Embryonic facial prominence (tissue), 1 donor: ENCODE data around the gene CLDN14.
"Not testable (repeated sequence)": the region's sequence is repeated elsewhere in the genome, so short reads cannot be mapped to it uniquely, and the experiment has no call there.

ENCODE experiments used
- DNase-seq: peaks from one replicate; pipeline ENCODE4 v3.0.0-alpha.2; 2016; ENCODE audit errors: extremely low spot score

CLDN14 gene

GRCh38 chr21:36501589-36501892, 21.6 kb upstream of the CLDN14 start:
- DNase-seq = no peak

GRCh38 chr21:36499578-36500471, 19.9 kb upstream of the CLDN14 start:
- DNase-seq = no peak

- DNase-seq = no peak
These were observed 14.6 kb upstream of the CLDN14 start for GRCh38 chr21:36494557-36494956.

- peak; percentile 51 for DNase-seq
These were observed 11.4 kb upstream of the CLDN14 start for GRCh38 chr21:36491209-36491910.

- no peak for DNase-seq
These were observed 9.8 kb upstream of the CLDN14 start for GRCh38 chr21:36489776-36490165.

GRCh38 chr21:36489103-36489775, 9.3 kb upstream of the CLDN14 start:
- DNase-seq = no peak

GRCh38 chr21:36487641-36488307, 7.9 kb upstream of the CLDN14 start:
- DNase-seq = no peak

GRCh38 chr21:36486246-36486645, 6.3 kb upstream of the CLDN14 start:
- DNase-seq = no peak

GRCh38 chr21:36485476-36485875, 5.6 kb upstream of the CLDN14 start:
- no peak for DNase-seq

GRCh38 chr21:36483095-36483494, 3.2 kb upstream of the CLDN14 start:
- DNase-seq = no peak

- DNase-seq = no peak
These were observed 2.8 kb upstream of the CLDN14 start for GRCh38 chr21:36482673-36483072.

GRCh38 chr21:36482181-36482580, 2.3 kb upstream of the CLDN14 start:
- DNase-seq = no peak

GRCh38 chr21:36481639-36482038, 1.7 kb upstream of the CLDN14 start:
- DNase-seq = no peak

GRCh38 chr21:36480618-36481017, 696 bp upstream of the CLDN14 start:
- DNase-seq = no peak

GRCh38 chr21:36478941-36479340, 981 bp downstream of the CLDN14 start:
- DNase-seq = no peak

GRCh38 chr21:36478207-36478701, 1.7 kb downstream of the CLDN14 start:
- DNase-seq = no peak

GRCh38 chr21:36477559-36477958, 2.4 kb downstream of the CLDN14 start:
- no peak for DNase-seq

GRCh38 chr21:36477001-36477400, 2.9 kb downstream of the CLDN14 start:
- DNase-seq = no peak

GRCh38 chr21:36476541-36476940, 3.4 kb downstream of the CLDN14 start:
- DNase-seq = not testable (repeated sequence)

GRCh38 chr21:36474591-36474990, 5.3 kb downstream of the CLDN14 start:
- DNase-seq = no peak

GRCh38 chr21:36473203-36473602, 6.7 kb downstream of the CLDN14 start:
- DNase-seq = no peak

GRCh38 chr21:36472377-36472776, 7.5 kb downstream of the CLDN14 start:
- DNase-seq = no peak
